Neural crest cell (in vitro differentiated cells): ENCODE data around the gene PRKAG2. TPM values are rescaled to one million over a fixed set of nuclear protein-coding genes. Genes with fewer than 3 reads are reported as not detected.

Experiments used
- DNase-seq: peaks from one replicate; pipeline ENCODE4 v3.0.0; 2021; ENCODE audit warnings: low read depth, mixed read lengths, low spot score
- H3K27ac Mint-ChIP-seq: one replicate; pipeline ENCODE4 v1.8.0; 2021; ENCODE audit warnings: mild to moderate bottlenecking, mixed read lengths; ENCODE audit not compliant: unreplicated experiment
- H3K27me3 Mint-ChIP-seq: 2 replicates; pipeline ENCODE4 v1.8.0; 2021; ENCODE audit warnings: low read depth, mild to moderate bottlenecking, mixed read lengths
- H3K36me3 Mint-ChIP-seq: 2 replicates; pipeline ENCODE4 v1.8.0; 2021; ENCODE audit warnings: low read depth, mild to moderate bottlenecking, mixed read lengths
- H3K4me1 Mint-ChIP-seq: 2 replicates; pipeline ENCODE4 v1.8.0; 2021; ENCODE audit warnings: mixed read lengths
- H3K4me3 Mint-ChIP-seq: one replicate; pipeline ENCODE4 v1.8.0; 2021; ENCODE audit warnings: mild to moderate bottlenecking, mixed read lengths
- H3K9me3 Mint-ChIP-seq: 2 replicates; pipeline ENCODE4 v1.8.0; 2021; ENCODE audit warnings: mixed read lengths
- CTCF ChIP-seq: fragments of 200-600 bp; sonication (generic); conservative IDR thresholded peaks from 2 replicates; pipeline ENCODE4 v1.5.0; 2021; ENCODE audit warnings: antibody characterized with exemption, mild to moderate bottlenecking
- total RNA-seq: library from RNA; stranded (reverse); gene quantifications from 2 replicates; pipeline ENCODE4 v1.2.1, GENCODE V29; 2021

Gene PRKAG2
- total RNA-seq, 1 donor from 2014 or later = 12.5 TPM

- DNase-seq = no peak
- Mint-ChIP-seq H3K27me3 (peaks cover 36% of the 10 kb centered on the region), H3K27ac (no peak overlapping the region), H3K9me3 (no peaks in the 10 kb centered on the region), H3K4me3 (no peak overlapping the region), H3K4me1 (peaks cover 17% of the 10 kb centered on the region), H3K36me3 (no peaks in the 10 kb centered on the region)
- no peak for TF ChIP-seq CTCF
Observed at GRCh38 chr7:151817981-151818673, 58.8 kb downstream of the PRKAG2 start.

DNA sequence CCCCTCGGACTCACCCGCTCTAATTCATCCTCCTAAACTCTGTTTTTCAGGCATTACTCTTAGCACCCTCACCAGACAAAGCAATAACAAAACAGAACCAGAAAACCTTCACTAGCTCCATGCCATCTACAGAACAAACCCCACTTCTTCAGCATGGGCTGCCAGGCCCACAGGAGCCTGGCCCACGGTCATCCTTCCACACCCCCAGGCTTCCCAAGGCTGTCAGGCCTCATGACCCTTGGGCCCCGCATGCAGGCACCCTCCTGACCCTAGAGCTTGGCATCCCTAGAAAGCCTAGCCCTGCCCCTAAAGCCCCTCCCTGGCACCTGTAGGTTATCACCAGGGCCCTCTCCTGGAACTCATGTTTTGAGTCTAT, 59.6 kb downstream of the PRKAG2 start:
- no peaks in the 10 kb centered on the region for H3K9me3 Mint-ChIP-seq
- no peak overlapping the region for H3K27ac Mint-ChIP-seq
- peaks cover 38% of the 10 kb centered on the region for H3K27me3 Mint-ChIP-seq
- peaks cover 18% of the 10 kb centered on the region for H3K4me1 Mint-ChIP-seq
- no peaks in the 10 kb centered on the region for H3K36me3 Mint-ChIP-seq
- no peak for TF ChIP-seq CTCF
- no peak overlapping the region for H3K4me3 Mint-ChIP-seq
- no peak for DNase-seq

GRCh38 chr7:151816562-151817314, 60.2 kb downstream of the PRKAG2 start:
- peaks cover 18% of the 10 kb centered on the region for H3K4me1 Mint-ChIP-seq
- H3K9me3 Mint-ChIP-seq = no peaks in the 10 kb centered on the region
- H3K36me3 Mint-ChIP-seq = no peaks in the 10 kb centered on the region
- no peak for DNase-seq
- peaks cover 40% of the 10 kb centered on the region for H3K27me3 Mint-ChIP-seq
- no peak overlapping the region for H3K27ac Mint-ChIP-seq
- TF ChIP-seq CTCF = no peak
- no peak overlapping the region for H3K4me3 Mint-ChIP-seq

DNA sequence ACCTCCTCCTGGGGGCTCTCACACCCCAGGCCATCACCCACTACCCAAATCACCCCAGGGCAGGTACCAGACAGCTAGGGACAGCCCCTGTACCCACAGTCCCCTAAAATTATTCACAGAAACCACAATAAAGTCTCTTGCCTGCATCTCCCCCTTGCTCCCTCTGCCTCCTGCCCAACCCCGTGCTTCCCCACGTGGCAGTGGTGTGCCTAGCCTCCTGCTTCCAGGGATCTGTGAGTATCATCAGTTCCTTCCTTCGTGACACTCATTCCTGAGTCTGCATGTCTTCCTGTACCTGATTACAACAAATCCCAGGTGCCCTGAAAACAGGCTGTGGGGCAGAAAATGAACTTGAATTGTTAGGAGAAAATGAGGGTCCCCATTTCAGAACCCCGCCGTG, 61.5 kb downstream of the PRKAG2 start:
- H3K27me3 Mint-ChIP-seq = peaks cover 40% of the 10 kb centered on the region

DNA sequence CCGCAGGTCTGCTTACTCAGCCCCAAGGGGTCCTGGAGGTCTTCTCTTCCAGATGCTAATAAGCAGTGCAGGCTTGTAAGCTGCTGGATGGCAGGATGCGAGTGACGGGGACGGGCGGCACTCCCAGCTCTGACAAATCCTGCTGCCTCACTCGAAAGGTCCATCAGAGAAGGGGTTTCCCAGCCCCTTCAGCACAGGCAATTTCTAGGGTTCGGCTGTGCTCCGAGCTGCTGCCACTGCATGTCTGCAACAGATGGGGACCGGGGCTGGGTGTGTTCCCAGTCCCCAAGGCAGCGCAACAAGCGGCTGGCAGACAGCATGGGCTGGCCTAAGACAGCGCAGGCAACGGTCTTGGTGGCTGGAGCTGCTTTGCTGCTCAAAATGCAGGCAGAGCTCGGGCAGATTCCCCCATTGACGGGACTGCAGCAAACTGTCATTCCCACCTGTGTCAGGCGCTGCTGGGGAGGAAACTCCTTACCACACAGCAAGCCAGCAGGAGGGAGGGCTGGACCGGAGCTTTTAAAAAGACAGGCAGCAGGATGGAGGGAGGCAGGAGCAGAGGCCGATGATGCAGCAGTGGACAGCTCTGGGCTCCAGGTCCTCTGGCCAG, 62.4 kb downstream of the PRKAG2 start:
- TF ChIP-seq CTCF = no peak
- Mint-ChIP-seq H3K4me3 (no peak overlapping the region), H3K4me1 (peaks cover 18% of the 10 kb centered on the region), H3K9me3 (no peaks in the 10 kb centered on the region), H3K27me3 (peaks cover 42% of the 10 kb centered on the region), H3K27ac (no peak overlapping the region), H3K36me3 (no peaks in the 10 kb centered on the region)
- DNase-seq = peak; percentile 11

More for the DNA sequence above, 61.5 kb downstream of the PRKAG2 start:
- TF ChIP-seq CTCF = no peak
- Mint-ChIP-seq H3K9me3 (no peaks in the 10 kb centered on the region), H3K4me1 (peaks cover 18% of the 10 kb centered on the region), H3K27ac (no peak overlapping the region), H3K4me3 (no peak overlapping the region), H3K36me3 (no peaks in the 10 kb centered on the region)
- no peak for DNase-seq
